C4-2B (cell line): ENCODE results near the gene ELL3.
"Not testable (repeated sequence)": the region's sequence is repeated elsewhere in the genome, so short reads cannot be mapped to it uniquely, and the experiment has no call there.

Experiments used
- H3K27ac ChIP-seq: fragments of 450-650 bp; 2 replicates; pipeline ENCODE4 v1.5.1; 2017
- CTCF ChIP-seq: fragments of 450-650 bp; conservative IDR thresholded peaks from 2 replicates; pipeline ENCODE4 v1.5.1; 2017; ENCODE audit warnings: mild to moderate bottlenecking
- ZFX ChIP-seq: fragments of 450-650 bp; IDR thresholded peaks from 2 replicates; pipeline ENCODE4 v1.6.1; 2017

The ELL3 gene

DNA sequence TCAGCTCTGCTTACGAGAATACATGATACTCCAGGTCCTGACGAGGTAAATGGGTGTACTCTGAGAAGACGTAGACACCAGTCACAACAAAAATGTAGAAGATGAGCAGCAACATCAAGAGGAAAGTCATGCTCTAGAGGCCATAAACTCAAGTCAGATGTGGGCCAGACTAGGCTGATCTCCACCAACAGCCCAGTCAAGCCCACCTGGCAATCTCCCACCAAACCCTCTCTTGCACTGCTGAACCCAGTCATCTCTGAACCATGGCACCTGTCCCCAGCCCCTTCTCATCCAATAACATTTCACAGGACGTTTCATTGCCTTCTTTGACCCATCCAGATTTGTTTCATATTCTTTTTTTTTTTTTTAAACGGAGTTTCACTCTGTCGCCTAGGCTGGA lies 41.4 kb downstream of the ELL3 start:
- H3K27ac ChIP-seq: no peak overlapping the region
- TF ChIP-seq CTCF: no peak
- no peak for TF ChIP-seq ZFX

DNA sequence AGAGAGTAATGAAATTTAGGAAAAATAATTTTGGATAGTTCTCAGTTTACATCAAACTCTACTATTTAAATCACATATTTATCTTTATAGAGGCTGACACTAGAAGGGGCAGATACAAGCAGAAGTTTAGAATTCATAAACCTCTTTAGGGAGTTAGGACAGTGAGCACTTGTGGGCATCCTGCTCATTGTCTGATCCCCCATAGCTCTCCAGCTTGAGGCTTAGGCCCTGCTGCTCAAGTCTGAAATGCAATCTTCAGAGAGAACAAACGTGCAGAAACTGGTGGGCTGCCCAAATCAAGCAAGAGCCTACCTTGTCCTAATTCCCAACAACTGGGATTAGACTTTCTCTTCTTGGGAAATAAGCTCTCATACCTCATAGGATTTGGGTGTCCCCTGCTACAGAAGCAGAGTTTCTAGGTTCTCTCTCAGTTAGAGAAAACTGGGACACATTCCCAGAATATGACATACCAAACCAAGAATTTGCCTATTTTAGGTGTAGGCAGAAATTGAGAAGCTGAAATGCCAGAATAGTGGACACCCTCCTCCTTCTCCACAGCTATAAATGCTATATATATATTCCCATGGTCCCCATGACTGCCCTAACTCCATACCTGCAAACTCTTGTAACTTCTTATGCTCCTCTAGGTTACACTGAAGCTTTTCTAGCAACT lies 48.6 kb downstream of the ELL3 start:
- H3K27ac ChIP-seq: not testable (repeated sequence)

- not testable (repeated sequence) for H3K27ac ChIP-seq
Observed at GRCh38 chr15:43726306-43726705, 50.5 kb downstream of the ELL3 start.

DNA sequence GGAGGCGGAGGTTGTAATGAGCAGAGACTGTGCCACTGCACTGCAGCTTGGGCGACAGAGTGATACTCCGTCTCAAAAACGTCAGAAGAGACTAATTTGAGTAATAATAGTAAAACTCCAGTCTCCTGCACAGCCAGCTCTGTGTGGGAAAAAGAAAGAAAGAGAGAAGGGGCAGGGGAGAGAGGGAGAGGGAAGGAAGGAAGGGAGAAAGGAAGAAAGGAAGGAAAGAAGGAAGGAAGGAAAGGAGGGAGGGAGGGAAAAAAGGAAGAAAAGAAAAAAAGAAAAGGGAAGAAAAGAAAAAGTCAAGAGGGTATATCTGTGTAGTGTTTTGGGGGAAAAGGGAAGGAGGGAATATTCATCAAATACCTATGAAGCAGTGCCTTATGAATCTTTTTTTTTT lies 53.6 kb downstream of the ELL3 start:
- no peak overlapping the region for H3K27ac ChIP-seq
- TF ChIP-seq ZFX: no peak
- TF ChIP-seq CTCF: no peak
